ENCODE data around the gene G6PC1.
"Not testable (repeated sequence)": the region's sequence is repeated elsewhere in the genome, so short reads cannot be mapped to it uniquely, and the experiment has no call there.

G6PC1 gene

DNA sequence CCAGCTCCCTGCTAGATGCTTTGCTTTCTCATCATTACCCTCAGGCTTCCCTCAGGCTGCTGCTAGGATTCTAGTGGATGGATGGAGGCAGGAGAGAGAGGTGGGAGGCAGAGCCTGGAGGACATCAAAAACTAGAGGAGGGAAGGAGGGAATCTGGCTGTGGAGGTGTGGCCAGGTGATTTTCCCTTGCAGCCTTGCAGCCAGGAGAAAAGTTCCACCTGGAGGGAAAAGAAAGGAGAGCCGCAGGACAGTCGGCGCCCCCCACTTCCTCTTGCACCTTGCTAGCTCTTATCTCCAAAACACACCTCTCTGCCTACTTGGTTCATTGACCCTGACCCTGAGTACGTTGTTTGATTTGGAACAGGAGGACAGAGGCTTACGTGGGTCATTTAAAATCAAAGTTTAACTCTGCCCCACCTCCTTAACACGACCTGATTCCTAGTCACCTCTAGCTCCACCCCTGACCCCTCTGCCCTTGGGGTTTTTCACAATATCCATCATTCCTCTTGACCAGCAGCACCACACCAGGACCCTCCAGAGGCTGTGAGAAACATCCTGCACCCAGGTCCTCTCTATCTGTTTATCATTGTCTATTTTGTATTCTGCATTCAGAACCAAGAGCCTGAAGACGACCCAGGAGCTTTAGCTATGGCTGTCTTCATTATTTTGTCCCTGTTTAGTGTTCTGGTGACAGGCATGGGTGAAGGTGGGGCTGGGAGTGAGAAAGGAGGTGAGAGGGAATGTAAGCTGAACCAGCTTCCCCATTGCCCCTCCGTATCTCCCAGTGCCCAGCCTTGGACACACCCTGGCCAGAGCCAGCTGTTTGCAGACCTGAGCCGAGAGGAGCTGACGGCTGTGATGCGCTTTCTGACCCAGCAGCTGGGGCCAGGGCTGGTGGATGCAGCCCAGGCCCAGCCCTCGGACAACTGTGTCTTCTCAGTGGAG lies 33.7 kb upstream of the G6PC1 start:
- H3K4me3 Mint-ChIP-seq = no peak overlapping the region
- H3K27ac Mint-ChIP-seq = no peak overlapping the region
- H3K36me3 Mint-ChIP-seq (ENCODE audit: low read depth) = no peaks in the 10 kb centered on the region
- no peaks in the 10 kb centered on the region for H3K27me3 Mint-ChIP-seq (ENCODE audit: low read depth)
- no peaks in the 10 kb centered on the region for H3K9me3 Mint-ChIP-seq
- no peaks in the 10 kb centered on the region for H3K4me1 Mint-ChIP-seq (ENCODE audit: low read depth)

DNA sequence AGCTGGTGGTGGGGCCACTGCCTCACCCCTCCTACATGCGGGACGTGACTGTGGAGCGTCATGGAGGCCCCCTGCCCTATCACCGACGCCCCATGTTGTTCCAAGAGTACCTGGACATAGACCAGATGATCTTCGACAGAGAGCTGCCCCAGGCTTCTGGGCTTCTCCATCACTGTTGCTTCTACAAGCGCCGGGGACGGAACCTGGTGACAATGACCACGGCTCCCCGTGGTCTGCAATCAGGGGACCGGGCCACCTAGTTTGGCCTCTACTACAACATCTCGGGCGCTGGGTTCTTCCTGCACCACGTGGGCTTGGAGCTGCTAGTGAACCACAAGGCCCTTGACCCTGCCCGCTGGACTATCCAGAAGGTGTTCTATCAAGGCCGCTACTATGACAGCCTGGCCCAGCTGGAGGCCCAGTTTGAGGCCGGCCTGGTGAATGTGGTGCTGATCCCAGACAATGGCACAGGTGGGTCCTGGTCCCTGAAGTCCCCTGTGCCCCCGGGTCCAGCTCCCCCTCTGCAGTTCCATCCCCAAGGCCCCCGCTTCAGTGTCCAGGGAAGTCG lies 32.8 kb upstream of the G6PC1 start:
- H3K4me1 Mint-ChIP-seq (ENCODE audit: low read depth) = not testable (repeated sequence)

DNA sequence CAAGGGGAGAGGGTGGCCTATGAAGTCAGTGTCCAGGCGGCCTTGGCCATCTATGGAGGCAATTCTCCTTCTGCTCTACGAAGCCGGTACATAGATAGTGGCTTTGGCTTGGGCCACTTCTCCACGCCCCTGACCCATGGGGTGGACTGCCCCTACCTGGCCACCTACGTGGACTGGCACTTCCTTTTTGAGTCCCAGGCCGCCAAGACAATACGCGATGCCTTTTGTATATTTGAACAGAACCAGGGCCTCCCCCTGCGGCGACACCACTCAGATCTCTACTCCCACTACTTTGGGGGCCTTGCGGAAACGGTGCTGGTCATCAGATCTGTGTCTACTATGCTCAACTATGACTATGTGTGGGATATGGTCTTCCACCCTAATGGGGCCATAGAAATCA lies 32.3 kb upstream of the G6PC1 start:
- Mint-ChIP-seq H3K4me1 (ENCODE audit: low read depth) (no peaks in the 10 kb centered on the region), H3K36me3 (ENCODE audit: low read depth) (no peaks in the 10 kb centered on the region), H3K27ac (no peak overlapping the region), H3K4me3 (no peak overlapping the region), H3K9me3 (no peaks in the 10 kb centered on the region), H3K27me3 (ENCODE audit: low read depth) (no peaks in the 10 kb centered on the region)

More for the DNA sequence above, 32.8 kb upstream of the G6PC1 start:
- H3K27ac Mint-ChIP-seq; H3K4me3 Mint-ChIP-seq; H3K27me3 Mint-ChIP-seq (ENCODE audit: low read depth); H3K9me3 Mint-ChIP-seq; H3K36me3 Mint-ChIP-seq (ENCODE audit: low read depth): not testable (repeated sequence)

DNA sequence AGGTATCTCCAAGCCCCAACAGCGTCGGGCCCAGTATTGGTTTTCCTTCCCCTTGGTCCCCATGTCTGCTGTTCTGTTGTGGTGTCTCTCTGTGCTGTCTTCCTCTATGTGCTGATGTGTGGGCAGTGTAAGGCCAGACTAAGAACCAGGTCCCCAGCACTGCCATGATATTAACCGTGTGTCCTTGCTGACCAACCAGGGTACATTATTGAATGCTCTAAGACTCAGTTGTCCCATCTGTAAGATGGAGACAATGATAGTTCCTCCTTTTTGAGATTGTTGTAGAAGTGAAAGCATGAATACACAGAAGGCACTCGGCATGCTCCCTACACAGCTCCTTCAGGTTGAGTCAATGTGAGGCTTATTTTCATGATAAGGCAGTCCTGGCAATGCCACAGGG lies 29.0 kb upstream of the G6PC1 start:
- Mint-ChIP-seq H3K27ac (no peak overlapping the region), H3K4me1 (ENCODE audit: low read depth) (no peaks in the 10 kb centered on the region), H3K27me3 (ENCODE audit: low read depth) (no peaks in the 10 kb centered on the region), H3K4me3 (no peak overlapping the region), H3K9me3 (no peaks in the 10 kb centered on the region), H3K36me3 (ENCODE audit: low read depth) (no peaks in the 10 kb centered on the region)

DNA sequence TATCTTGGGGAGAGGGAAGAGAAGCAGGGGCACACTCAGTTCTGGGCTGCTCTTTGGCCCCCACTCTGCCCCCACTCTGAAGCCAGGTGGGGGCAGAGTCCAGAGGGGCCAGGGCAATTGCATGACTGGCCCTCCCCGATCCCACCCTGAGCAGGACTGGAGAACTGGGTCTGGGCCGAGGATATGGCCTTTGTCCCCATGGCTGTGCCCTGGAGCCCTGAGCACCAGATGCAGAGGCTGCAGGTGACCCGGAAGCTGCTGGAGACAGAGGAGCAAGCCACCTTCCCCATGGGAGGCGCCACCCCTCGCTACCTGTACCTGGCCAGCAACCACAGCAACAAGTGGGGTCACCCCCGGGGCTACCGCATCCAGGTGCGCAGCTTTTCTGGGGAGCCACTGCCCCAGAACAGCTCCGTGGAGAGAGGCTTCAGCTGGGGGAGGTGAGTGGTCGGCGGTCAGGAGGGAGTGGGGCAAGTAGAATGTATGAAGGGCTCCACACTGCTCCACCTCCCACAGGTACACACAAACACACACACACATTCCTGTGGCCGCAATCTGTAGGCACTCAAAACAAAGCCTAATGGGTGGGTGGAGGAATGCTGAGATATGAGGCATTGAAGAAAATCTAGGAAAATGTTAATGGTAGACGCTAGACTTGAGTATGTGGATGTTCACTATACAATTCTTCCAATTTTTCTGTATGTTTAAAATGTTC lies 28.2 kb upstream of the G6PC1 start:
- Mint-ChIP-seq H3K27me3 (ENCODE audit: low read depth) (peaks cover 4% of the 10 kb centered on the region), H3K36me3 (ENCODE audit: low read depth) (no peaks in the 10 kb centered on the region), H3K4me1 (ENCODE audit: low read depth) (no peaks in the 10 kb centered on the region), H3K9me3 (no peaks in the 10 kb centered on the region), H3K4me3 (no peak overlapping the region), H3K27ac (no peak overlapping the region)

DNA sequence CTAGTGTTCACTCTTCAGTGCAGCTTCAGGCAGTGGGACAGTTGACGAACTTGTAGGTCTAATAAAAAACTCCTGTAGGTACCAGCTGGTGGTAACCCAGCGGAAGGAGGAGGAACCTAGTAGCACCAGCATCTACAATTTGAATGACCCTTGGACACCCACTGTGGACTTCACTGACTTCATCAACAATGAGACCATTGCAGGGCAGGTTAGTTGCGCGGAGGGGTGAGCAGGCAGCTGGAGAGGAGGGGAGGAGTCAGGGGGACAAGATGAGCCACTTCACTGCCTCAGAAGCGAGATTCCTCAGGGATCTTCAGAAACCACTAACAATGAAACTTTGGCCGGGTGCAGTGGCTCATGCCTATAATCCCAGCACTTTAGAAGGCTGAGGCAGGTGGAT lies 27.3 kb upstream of the G6PC1 start:
- Mint-ChIP-seq H3K9me3 (no peaks in the 10 kb centered on the region), H3K36me3 (ENCODE audit: low read depth) (no peaks in the 10 kb centered on the region), H3K4me1 (ENCODE audit: low read depth) (no peaks in the 10 kb centered on the region), H3K27me3 (ENCODE audit: low read depth) (peaks cover 5% of the 10 kb centered on the region), H3K4me3 (no peak overlapping the region), H3K27ac (no peak overlapping the region)

DNA sequence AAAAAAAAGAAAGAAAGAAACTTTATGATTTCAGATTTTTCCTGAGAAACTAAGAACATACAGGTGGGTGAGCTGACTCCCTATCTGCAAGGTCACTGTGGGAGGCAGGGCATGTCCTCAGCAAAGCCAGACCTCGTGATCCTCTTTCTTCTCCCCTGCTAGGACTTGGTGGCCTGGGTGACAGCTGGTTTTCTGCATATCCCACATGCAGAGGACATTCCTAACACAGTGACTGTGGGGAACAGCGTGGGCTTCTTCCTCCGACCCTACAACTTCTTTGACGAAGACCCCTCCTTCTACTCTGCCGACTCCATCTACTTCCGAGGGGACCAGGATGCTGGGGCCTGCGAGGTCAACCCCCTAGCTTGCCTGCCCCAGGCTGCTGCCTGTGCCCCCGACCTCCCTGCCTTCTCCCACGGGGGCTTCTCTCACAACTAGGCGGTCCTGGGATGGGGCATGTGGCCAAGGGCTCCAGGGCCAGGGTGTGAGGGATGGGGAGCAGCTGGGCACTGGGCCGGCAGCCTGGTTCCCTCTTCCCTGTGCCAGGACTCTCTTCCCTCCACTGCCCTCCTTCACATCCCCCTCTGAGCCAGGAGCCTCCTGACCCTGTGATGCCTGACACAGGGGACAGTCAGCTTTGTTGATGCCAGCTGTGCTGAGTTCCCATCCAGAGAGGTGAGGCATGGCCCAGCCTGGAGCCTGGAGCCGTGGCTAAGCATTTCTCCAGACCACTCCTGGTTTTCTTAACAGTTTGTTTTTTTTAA lies 26.5 kb upstream of the G6PC1 start:
- H3K36me3 Mint-ChIP-seq (ENCODE audit: low read depth); H3K4me3 Mint-ChIP-seq; H3K27ac Mint-ChIP-seq; H3K27me3 Mint-ChIP-seq (ENCODE audit: low read depth); H3K4me1 Mint-ChIP-seq (ENCODE audit: low read depth); H3K9me3 Mint-ChIP-seq: not testable (repeated sequence)

DNA sequence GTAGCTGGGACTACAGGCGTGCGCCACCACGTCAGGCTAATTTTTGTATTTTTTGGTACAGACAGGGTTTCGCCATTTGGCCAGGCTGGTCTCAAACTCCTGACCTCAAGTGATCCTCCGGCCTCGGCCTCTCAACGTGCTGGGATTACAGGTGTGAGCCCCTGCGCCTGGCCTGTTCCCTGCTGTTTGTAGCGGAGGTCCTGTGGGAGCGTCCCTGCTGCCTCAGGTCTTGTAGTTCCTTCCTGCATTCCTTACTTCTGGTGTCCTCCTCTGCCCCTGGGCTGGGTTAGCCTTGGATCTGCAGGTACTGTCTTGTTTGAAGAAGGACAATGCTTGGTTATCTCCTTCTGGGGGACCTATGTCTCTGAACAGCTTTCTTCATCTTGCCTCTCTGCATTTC lies 23.6 kb upstream of the G6PC1 start:
- Mint-ChIP-seq H3K4me1 (ENCODE audit: low read depth) (no peaks in the 10 kb centered on the region), H3K27me3 (ENCODE audit: low read depth) (peaks cover 5% of the 10 kb centered on the region)

DNA sequence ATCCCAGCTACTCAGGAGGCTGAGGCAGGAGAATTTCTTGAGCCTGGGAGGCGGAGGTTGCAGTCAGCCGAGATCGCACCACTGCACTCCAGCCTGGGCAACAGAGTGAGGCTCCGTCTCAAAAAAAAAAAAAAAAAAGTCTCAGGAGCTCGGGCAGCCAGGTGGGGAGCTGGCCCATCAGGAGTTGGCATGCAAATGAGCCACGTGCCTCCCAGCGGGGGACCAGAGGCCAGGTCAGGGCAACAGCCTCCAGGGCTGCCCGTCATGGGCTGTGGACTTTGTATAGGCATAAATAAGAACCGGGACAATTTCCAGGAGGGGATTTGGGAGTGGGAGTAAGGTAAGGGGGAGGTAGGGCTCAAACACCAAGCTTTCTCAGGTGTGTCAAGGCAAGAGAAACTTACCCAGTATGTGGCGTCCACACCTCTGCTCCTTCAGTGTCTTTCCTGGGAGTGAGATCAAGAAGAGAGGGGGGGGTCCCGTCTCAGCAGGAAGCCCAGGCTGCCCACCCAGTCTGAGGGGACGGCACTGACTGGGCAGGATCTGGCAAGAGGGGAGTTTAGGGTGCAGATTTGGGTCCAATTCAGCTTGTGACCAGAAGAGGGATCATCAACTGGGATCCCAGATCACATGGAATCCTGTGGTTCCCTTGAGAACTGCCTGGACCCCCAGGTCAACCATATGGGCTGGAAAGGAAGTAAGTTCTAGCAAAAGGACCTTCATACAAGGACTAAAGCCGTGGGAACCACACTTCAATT lies 22.3 kb upstream of the G6PC1 start:
- Mint-ChIP-seq H3K9me3 (no peaks in the 10 kb centered on the region), H3K4me1 (ENCODE audit: low read depth) (no peaks in the 10 kb centered on the region), H3K27me3 (ENCODE audit: low read depth) (peaks cover 5% of the 10 kb centered on the region), H3K4me3 (no peak overlapping the region), H3K27ac (no peak overlapping the region), H3K36me3 (ENCODE audit: low read depth) (no peaks in the 10 kb centered on the region)

More for the DNA sequence above, 23.6 kb upstream of the G6PC1 start:
- no peaks in the 10 kb centered on the region for H3K36me3 Mint-ChIP-seq (ENCODE audit: low read depth)
- H3K4me3 Mint-ChIP-seq = no peak overlapping the region
- no peak overlapping the region for H3K27ac Mint-ChIP-seq
- H3K9me3 Mint-ChIP-seq = no peaks in the 10 kb centered on the region

DNA sequence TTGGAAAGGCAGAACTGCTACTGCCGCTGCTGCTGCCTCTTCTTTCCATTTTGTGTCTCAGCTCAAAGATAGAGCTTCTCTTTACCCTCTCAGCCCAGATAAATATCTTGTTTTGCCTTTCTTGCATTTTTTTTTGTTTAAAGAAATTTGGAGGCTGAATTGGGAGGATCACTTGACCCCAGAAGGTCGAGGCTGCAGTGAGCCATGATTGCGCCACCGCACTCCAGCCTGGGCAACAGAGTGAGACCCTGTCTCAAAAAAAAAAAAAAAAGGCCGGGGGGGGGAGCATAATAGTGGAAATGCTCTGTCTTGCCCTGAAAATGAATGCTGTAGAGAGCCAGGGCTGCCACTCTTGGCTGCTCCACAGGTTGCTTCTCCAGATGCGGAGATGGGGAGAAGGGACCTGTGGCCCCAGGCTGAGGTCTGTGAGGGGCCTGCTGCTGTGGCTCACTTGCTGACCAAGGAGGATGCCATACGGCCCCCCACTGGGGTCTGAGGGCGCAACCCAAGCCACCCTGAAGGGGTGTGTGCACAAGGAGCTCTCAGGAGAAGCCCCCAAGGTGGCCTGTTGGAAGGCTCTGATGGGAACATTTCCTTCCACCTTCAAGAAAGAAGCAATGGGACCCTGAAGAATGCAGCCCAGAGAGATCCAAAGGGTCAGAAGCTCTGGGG lies 21.5 kb upstream of the G6PC1 start:
- Mint-ChIP-seq H3K36me3 (ENCODE audit: low read depth) (no peaks in the 10 kb centered on the region), H3K4me3 (no peak overlapping the region), H3K27ac (no peak overlapping the region), H3K27me3 (ENCODE audit: low read depth) (peaks cover 5% of the 10 kb centered on the region), H3K9me3 (no peaks in the 10 kb centered on the region), H3K4me1 (ENCODE audit: low read depth) (no peaks in the 10 kb centered on the region)

DNA sequence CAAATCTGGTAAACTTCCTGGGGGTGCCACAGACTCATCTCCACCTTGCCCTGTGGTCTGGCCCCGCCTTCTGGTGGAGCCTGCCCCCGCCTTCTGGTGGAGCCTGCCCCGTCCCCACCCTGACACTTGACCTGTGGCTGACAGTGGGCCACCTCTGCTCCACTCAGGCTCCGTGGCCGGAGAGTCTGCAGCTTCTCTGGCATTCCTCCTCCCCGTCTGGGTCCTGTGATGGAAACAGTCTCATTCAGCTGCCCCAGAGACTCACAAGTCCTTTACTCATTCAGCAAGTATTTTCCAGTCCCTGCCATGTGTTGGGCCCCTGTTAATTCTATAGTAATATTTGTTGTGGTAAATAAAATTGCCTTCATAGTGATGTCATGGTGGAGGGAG lies 21.0 kb upstream of the G6PC1 start:
- Mint-ChIP-seq H3K36me3 (ENCODE audit: low read depth) (no peaks in the 10 kb centered on the region), H3K4me3 (no peak overlapping the region), H3K27me3 (ENCODE audit: low read depth) (peaks cover 5% of the 10 kb centered on the region), H3K27ac (no peak overlapping the region), H3K4me1 (ENCODE audit: low read depth) (no peaks in the 10 kb centered on the region), H3K9me3 (no peaks in the 10 kb centered on the region)

DNA sequence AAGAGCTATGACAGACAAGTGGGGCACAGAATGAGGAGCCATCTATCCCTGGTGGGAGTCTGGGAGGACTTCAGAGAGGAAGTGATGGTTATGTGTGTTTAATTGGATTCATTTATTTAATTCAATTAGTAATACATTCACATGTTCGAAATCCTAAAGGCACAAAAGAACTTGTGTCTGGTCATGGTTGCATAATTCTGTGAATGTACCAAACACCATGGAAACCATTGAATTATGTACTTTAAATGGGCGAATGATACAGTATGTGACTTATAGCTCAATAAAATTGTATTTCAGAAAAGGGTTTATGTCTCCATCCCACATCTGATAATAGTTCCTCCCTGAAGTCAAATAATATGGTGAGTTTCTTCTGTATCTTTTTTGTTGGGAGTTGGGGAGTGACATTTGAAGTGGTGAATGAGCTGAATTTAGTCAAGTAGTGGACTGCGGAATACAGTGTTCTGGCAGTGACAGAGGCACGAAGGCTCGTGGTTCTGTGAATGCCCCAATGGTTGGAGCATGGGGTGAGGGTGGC lies 19.8 kb upstream of the G6PC1 start:
- Mint-ChIP-seq H3K27ac (no peak overlapping the region), H3K36me3 (ENCODE audit: low read depth) (no peaks in the 10 kb centered on the region), H3K4me1 (ENCODE audit: low read depth) (no peaks in the 10 kb centered on the region), H3K27me3 (ENCODE audit: low read depth) (peaks cover 5% of the 10 kb centered on the region), H3K9me3 (no peaks in the 10 kb centered on the region), H3K4me3 (no peak overlapping the region)

DNA sequence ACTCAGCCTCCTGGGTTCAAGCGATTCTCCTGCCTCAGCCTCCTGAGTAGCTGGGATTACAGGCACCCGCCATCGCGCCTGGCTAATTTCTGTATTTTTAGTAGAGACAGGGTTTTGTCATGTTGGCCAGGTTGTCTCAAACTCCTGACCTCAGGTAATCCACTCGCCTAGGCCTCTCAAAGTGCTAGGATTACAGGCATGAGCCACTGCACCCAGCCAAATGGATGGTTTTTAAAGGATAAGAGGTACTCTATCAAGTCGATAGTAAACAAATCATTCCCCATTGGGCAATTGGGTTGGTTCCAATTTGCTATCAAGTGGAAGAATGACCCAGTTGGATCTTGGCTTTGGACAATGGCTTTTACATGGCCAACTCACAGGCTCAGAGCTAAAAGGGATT lies 18.9 kb upstream of the G6PC1 start:
- not testable (repeated sequence) for H3K4me3 Mint-ChIP-seq; H3K27me3 Mint-ChIP-seq (ENCODE audit: low read depth); H3K27ac Mint-ChIP-seq; H3K36me3 Mint-ChIP-seq (ENCODE audit: low read depth); H3K4me1 Mint-ChIP-seq (ENCODE audit: low read depth); H3K9me3 Mint-ChIP-seq

Measured in T-helper 1 cell treated with Interleukin-12 subunit alpha and Interleukin-12 subunit beta and Interleukin-4 antibody, amounts not matched to agents 30 μg/mL and 1 μg/mL, for 36 hours (primary cell).